Hematopoietic multipotent progenitor cell treated with erythropoietin and hydrocortisone succinate and interleukin-3 and kit ligand, for 6 days (in vitro differentiated cells): ENCODE measurements around the gene ZBTB16.

ENCODE experiments used
- DNase-seq: peaks from one replicate; pipeline ENCODE4 v3.0.0-alpha.2; 2015

Gene ZBTB16

DNA sequence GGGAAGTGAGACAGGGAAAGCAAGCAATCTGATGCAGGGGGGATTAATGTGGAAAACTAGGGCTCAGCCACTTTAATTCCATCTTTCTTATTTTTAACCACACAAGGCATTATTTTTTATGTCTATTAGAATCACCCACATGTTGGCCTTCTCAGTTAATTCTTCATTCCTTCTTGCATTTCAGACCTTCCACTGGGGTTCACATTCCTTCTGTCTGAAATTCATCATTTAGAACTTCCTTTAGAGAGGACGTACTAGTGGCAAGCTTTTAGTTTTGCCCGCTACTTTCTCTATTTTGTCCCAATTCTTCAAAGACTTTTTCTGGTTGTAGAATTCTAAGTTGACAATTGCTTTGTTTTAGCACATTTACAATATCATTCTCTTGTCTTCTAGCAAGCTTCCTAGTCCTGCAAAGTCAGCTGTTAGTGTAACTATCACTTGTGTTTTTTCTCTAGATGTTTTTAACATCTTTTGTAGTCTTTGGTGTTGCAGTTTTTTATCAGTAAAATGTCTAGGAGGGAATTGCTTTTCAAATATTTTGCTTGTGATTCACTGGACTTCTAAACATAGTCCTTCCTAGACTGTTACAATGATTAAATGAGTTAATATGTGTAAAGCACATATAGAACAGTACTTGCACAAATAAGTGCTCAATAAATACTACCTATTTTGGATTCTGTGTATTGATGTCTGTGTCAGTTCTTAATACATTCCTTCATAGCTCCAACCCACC is 231.2 kb downstream of the ZBTB16 start:
- no peak for DNase-seq

- DNase-seq: no peak
These were observed 231.9 kb downstream of the ZBTB16 start for GRCh38 chr11:114291381-114291780.

DNA sequence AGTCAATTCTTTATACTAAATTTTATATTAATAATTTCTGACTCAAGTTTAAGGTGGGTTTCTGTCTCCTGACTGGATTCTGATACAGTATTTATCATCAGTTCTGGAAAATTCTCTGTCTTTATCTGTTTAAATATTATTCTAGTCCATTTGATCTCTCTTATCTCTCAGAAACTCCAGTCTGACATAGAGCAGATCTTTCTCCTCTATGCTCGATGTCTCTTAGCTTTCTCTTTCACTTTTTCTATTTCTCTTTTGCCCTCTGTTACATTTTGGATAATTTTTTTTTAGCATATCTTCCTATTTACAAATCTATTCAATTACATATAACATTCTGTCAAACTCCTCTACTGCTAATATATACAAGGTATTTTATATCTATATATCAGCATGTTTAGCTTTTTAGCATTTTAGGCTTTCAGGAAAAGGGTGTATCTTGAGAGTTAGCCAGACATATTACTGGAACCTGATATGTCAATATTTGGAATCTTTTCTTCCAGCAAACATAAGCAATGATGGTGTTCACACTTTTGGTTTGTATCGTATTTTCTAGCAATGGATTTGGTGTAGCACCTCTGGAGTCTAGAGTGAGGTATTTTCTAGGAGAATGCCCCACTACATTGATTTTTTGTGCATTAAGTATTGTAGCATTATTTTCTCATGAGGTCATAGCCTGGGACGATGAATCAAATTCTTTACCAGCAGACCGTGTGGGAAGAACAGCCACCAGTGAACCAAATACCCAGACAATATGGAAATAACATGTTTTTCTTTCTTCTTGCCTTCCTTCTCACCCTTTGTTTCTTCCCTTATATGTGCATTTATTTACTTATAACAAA is 232.6 kb downstream of the ZBTB16 start:
- DNase-seq: no peak

GRCh38 chr11:114293201-114293711 is 233.7 kb downstream of the ZBTB16 start:
- no peak for DNase-seq

DNA sequence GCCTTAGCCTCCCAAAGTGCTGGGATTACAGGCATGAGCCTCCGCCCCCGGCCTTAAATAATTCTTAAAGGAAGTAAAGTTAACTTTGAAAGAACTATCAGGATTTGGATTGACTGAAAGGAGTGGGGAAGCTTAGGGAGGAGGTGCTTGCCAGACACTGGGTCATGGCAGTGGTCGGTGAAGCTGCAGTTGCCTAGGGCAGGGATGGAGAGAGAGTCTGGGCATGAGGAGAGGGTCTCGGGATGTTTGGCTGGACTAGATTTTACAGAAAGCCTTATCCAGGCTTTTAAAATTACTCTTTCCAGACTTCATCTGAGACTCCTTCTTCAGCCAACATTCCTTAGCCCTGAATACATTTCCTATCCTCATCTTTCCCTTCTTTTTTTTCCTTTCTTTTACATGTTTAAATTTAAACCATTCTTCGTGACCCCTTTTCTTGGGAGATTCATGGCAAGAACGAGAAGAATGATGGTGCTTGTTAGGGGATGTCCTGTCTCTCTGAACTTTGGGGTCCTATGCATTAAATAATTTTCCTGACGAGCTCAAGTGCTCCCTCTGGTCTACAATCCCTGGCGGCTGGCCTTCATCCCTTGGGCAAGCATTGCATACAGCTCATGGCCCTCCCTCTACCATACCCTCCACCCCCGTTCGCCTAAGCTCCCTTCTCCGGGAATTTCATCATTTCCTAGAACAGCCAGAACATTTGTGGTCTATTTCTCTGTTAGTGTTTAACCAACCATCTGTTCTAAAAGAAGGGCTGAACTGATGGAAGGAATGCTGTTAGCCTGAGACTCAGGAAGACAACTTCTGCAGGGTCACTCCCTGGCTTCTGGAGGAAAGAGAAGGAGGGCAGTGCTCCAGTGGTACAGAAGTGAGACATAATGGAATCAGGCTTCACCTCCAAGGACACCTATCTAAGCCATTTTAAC is 236.4 kb downstream of the ZBTB16 start, which contains the start of gene NNMT:
Gene NNMT (plus strand): TSS at position 724 of the 929 bp plus-strand sequence. CDS start 158 bp downstream, at position 882.
- no peak for DNase-seq

DNA sequence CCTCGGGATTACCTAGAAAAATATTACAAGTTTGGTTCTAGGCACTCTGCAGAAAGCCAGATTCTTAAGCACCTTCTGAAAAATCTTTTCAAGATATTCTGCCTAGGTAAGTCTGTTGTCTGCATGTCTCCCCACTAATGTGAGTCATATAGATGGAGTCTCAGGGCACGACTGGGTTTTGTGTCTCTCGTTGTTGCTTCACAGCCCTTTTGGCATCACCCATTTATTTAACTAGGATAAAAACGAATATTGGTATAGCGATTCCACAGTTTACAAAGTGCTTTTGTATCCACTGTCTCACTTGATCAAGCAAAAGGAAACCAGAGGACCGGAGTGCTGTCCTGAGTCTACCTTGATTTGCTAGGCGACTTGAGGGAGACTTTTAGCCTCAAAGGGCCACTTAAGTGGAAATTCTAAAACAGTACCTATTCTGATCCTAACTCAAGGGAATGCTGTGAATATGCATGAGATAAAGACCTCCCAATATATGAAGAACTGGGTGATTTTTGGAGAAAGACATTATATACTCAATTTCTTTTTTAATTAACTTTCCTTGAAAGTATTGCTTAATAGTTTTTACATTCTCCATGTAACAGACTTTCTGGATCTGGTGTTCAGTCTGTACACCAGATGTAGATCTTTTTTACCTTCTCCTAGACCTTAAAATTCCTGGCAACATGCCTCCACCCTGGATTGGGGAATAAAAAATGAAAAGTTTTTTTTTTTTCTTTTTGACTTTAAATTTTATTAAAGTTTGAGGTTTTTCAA is 237.3 kb downstream of the ZBTB16 start:
- DNase-seq: no peak

- no peak for DNase-seq
These were observed 238.5 kb downstream of the ZBTB16 start for GRCh38 chr11:114297806-114298709.

DNA sequence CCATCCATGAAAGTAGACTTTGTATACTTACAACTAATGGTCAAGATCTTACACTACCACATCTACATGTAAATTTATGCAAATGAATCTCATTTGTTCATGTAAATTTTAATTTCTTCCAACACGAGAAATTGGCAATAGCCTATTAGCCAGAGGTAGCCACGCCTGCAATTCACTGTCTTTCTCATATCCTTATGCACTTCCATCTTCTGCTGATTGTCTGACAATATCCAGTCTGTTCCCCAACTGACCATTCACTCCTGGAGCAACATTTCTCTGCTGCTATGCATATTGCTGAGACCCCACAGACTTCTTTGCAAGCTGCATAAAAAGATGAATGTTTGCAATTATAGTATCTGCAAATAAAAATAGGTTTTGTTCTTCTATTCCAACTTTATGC is 239.2 kb downstream of the ZBTB16 start:
- no peak for DNase-seq
